HepG2 (cell line): ENCODE results near the gene SLC35D3. TPM values are rescaled to one million over a fixed set of nuclear protein-coding genes. Genes with fewer than 3 reads are reported as not detected.

ENCODE experiments used
- ATAC-seq: fragments of 200-7000 bp; cut with Tn5 transposase; 3 replicates; pipeline ENCODE4 v1.9.1; 2020; ENCODE audit warnings: mild to moderate bottlenecking, moderate library complexity
- BruUV-seq: library from RNA; stranded (reverse); fragments of 400-500 nt; replicated peaks from 2 replicates; lab custom pipeline; 2021; lab: Mats Ljungman, UMichigan
- CTCF ChIA-PET: fragments of 300-600 bp; formaldehyde crosslinking; extraction: SDS; loops from one replicate; lab custom pipeline; 2021; ENCODE audit warnings: low total read pairs, inconsistent platforms, low intra/inter-chr PET ratio; lab: Yijun Ruan, JAX
- POLR2A ChIA-PET: fragments of 350-600 bp; sonication (Branson Sonifier 250); formaldehyde crosslinking; loops from one replicate; lab custom pipeline; 2020; ENCODE audit warnings: antibody characterized with exemption, inconsistent platforms; lab: Yijun Ruan, JAX
- DNase-seq: peaks from one replicate; pipeline ENCODE4 v3.0.0-alpha.2; 2015; ENCODE audit warnings: low spot score
- FAIRE-seq: peaks from 3 replicates; lab custom pipeline; 2011; peaks lifted over from hg19 to GRCh38; lab: Jason Lieb, UNC
- H2AFZ ChIP-seq: one replicate; pipeline ENCODE4 v1.6.1; 2011; ENCODE audit warnings: low read length, inconsistent platforms
- H3K27ac ChIP-seq: fragments of 300-600 bp; 3 replicates; pipeline ENCODE4 v1.8.0; 2011; ENCODE audit warnings: mixed run types, mild to moderate bottlenecking, mixed read lengths, low read length, inconsistent platforms; ENCODE audit not compliant: insufficient read depth; ENCODE audit errors: extremely low read length
- H3K27me3 ChIP-seq, 2 experiments: fragments of 200-600 bp in 1 of 2; 2 replicates in 1 of 2; 3 replicates in 1 of 2; pipeline versions ENCODE4 v1.6.0 to v1.8.0; 2011; ENCODE audit warnings: low read length in 2 of 2, mild to moderate bottlenecking in 2 of 2, moderate library complexity in 2 of 2, inconsistent platforms in 1 of 2; ENCODE audit not compliant: insufficient read depth in 2 of 2, control insufficient read depth in 1 of 2
- H3K36me3 ChIP-seq, 2 experiments: fragments of 200-600 bp in 1 of 2; replicated peaks in 1 of 2; 2 replicates in 1 of 2; 3 replicates in 1 of 2; pipeline versions ENCODE4 v1.5.1 to v1.8.0; 2011; ENCODE audit warnings: low read length in 2 of 2, inconsistent platforms in 1 of 2; ENCODE audit not compliant: insufficient read depth in 2 of 2, control insufficient read depth in 1 of 2
- H3K4me1 ChIP-seq: 2 replicates; pipeline ENCODE4 v1.5.1; 2012; ENCODE audit warnings: low read length, inconsistent platforms; ENCODE audit not compliant: insufficient read depth
- H3K4me2 ChIP-seq: 2 replicates; pipeline ENCODE4 v1.6.0; 2011; ENCODE audit warnings: low read depth, low read length, inconsistent platforms
- H3K4me3 ChIP-seq, 3 experiments: fragments of 200-600 bp in 1 of 3; sonication (generic), shearing (Covaris generic) in 1 of 3; replicated peaks in 1 of 3; 2 replicates each; pipeline ENCODE4 v1.5.1; 2011 to 2016; ENCODE audit warnings: low read length in 3 of 3, inconsistent platforms in 2 of 3, low read depth in 2 of 3, mild to moderate bottlenecking in 2 of 3, control low read depth in 1 of 3, mixed read lengths in 1 of 3; ENCODE audit not compliant: insufficient read depth in 1 of 3
- H3K79me2 ChIP-seq: one replicate; pipeline ENCODE4 v1.6.1; 2011; ENCODE audit warnings: low read length, inconsistent platforms; ENCODE audit not compliant: insufficient read depth
- H3K9ac ChIP-seq: 2 replicates; pipeline ENCODE4 v1.6.0; 2011; ENCODE audit warnings: mild to moderate bottlenecking, low read depth, low read length, inconsistent platforms; ENCODE audit not compliant: insufficient read depth
- H3K9me3 ChIP-seq: 2 replicates; pipeline ENCODE4 v1.5.1; 2012; ENCODE audit warnings: mild to moderate bottlenecking, low read length
- H4K20me1 ChIP-seq: 2 replicates; pipeline ENCODE4 v1.6.0; 2011; ENCODE audit warnings: inconsistent platforms, mild to moderate bottlenecking, low read length, moderate library complexity; ENCODE audit not compliant: insufficient read depth
- HDAC1 ChIP-seq: sonication (generic); formaldehyde crosslinking; IDR thresholded peaks from 2 replicates; pipeline ENCODE4 v1.5.1; 2020; ENCODE audit warnings: mild to moderate bottlenecking, missing genetic modification reagents
- REXO4 ChIP-seq: sonication (generic); formaldehyde crosslinking; IDR thresholded peaks from 2 replicates; pipeline ENCODE4 v1.8.0; 2022; ENCODE audit warnings: missing genetic modification reagents, mild to moderate bottlenecking, borderline replicate concordance
- SATB2 ChIP-seq: sonication (generic); formaldehyde crosslinking; IDR thresholded peaks from 2 replicates; pipeline ENCODE4 v1.5.0; 2020; ENCODE audit warnings: missing genetic modification reagents
- SIX4 ChIP-seq: sonication (generic); formaldehyde crosslinking; IDR thresholded peaks from 2 replicates; pipeline ENCODE4 v1.4.0; 2020; ENCODE audit warnings: missing genetic modification reagents
- THAP8 ChIP-seq: sonication (generic); formaldehyde crosslinking; IDR thresholded peaks from 2 replicates; pipeline ENCODE4 v1.5.1; 2020; ENCODE audit warnings: missing genetic modification reagents, mild to moderate bottlenecking, borderline replicate concordance
- ZNF382 ChIP-seq: sonication (generic); formaldehyde crosslinking; IDR thresholded peaks from 2 replicates; pipeline ENCODE4 v1.5.0; 2020; ENCODE audit warnings: missing genetic modification reagents, mild to moderate bottlenecking, borderline replicate concordance
- ZNF639 ChIP-seq: conservative IDR thresholded peaks from 2 replicates; pipeline ENCODE4 v1.6.1; 2018; ENCODE audit warnings: missing genetic modification reagents
- ZNF703 ChIP-seq: sonication (generic); formaldehyde crosslinking; IDR thresholded peaks from 2 replicates; pipeline ENCODE4 v1.5.1; 2020; ENCODE audit warnings: missing genetic modification reagents, mild to moderate bottlenecking, moderate library complexity, borderline replicate concordance
- ZNF761 ChIP-seq: sonication (generic); formaldehyde crosslinking; conservative IDR thresholded peaks from 2 replicates; pipeline ENCODE4 v1.4.0; 2020; ENCODE audit warnings: mild to moderate bottlenecking, missing genetic modification reagents
- ZNF775 ChIP-seq: sonication (generic); formaldehyde crosslinking; IDR thresholded peaks from 2 replicates; pipeline ENCODE4 v1.4.0; 2020; ENCODE audit warnings: missing genetic modification reagents, mild to moderate bottlenecking, moderate library complexity, borderline replicate concordance
- WGBS: methylation state at CpG from one replicate; pipeline ENCODE4 v1.1.6; 2017; ENCODE audit warnings: low lambda C conversion rate; 5-methylcytosine and 5-hydroxymethylcytosine counted together
- in situ Hi-C: cut with HindIII; loops from 2 replicates; pipeline ENCODE4 v1.10.0; 2017; ENCODE audit warnings: low pct_unique_long_range_greater_than_20kb; ENCODE audit not compliant: extremely low pct_ligation_motif_present
- intact Hi-C: fragments of 100-400 bp; cut with micrococcal nuclease; formaldehyde crosslinking; loops from one replicate; pipeline ENCODE4 v1.10.0; 2022; ENCODE audit not compliant: unreplicated experiment
- polyA plus RNA-seq, 8 experiments: library from polyadenylated mRNA; depleted of rRNA in 3 of 8; stranded (reverse) in 7 of 8; unstranded in 1 of 8; fragments of >200 nt; fragmentation: Illumina TruSeq in 4 of 8; extraction: Trizol in 4 of 8; gene quantifications; 2 replicates each; pipeline versions ENCODE4 v1.2.1 to v1.2.3, GENCODE V29; 2011 to 2016; ENCODE audit warnings: low read depth in 4 of 8, missing spikeins in 1 of 8, mixed read lengths in 1 of 8; ENCODE audit not compliant: insufficient read depth in 1 of 8
- total RNA-seq, 5 experiments: library from RNA; depleted of rRNA; stranded (reverse); fragments of >200 nt; fragmentation: Illumina TruSeq; extraction: Trizol; gene quantifications; 2 replicates each; pipeline ENCODE4 v1.2.3, GENCODE V29; 2016; ENCODE audit warnings: low read depth in 1 of 5

The SLC35D3 gene
- total and polyA plus RNA-seq, 2 of the 13 experiments (the other 11 are each of a cell fraction or from before 2014, with no cell fraction given): not detected

GRCh38 chr6:136969433-136969832 lies 47.3 kb downstream of the SLC35D3 start:
- FAIRE-seq (no peak), DNase-seq (no peak), ATAC-seq (peak; percentile 20; the same call in 2 of the 3 replicates)
- H3K4me2 ChIP-seq: no peak overlapping the region
- ChIA-PET POLR2A (no interaction called here), CTCF (no interaction called here)
- no peaks in the 10 kb centered on the region for H3K4me1 ChIP-seq
- intact Hi-C loops: loop anchor here (5.0 kb wide), 1 partner anchor 122 kb away; no protein-coding TSS in a partner anchor
- no peak overlapping the region for H3K27ac ChIP-seq
- H2AFZ ChIP-seq: no peak overlapping the region
- H3K36me3 ChIP-seq: no peaks in the 10 kb centered on the region
- H3K9me3 ChIP-seq: no peaks in the 10 kb centered on the region
- no peak overlapping the region for H3K9ac ChIP-seq
- in situ Hi-C loops: loop anchor here (25.0 kb wide), 1 partner anchor 668 kb away; no protein-coding TSS in a partner anchor
- no peaks in the 10 kb centered on the region for H3K79me2 ChIP-seq
- peaks cover 0 to 7% of the 10 kb centered on the region in 2 experiments; a peak in 1 of 5 replicates for H3K27me3 ChIP-seq
- no peaks in the 10 kb centered on the region for H4K20me1 ChIP-seq
- 9% methylated on average over 5 of the region's 5 CpGs for WGBS
- no peak overlapping the region for H3K4me3 ChIP-seq
- no TSS peak for BruUV-seq
- TF ChIP-seq ZNF639 (CRISPR knock-in tag) (no peak), THAP8 (no peak), ZNF703 (CRISPR knock-in tag) (no peak), ZNF761 (no peak), ZNF775 (CRISPR knock-in tag) (no peak), HDAC1 (CRISPR knock-in tag) (no peak), ZNF382 (CRISPR knock-in tag) (no peak), REXO4 (no peak), SATB2 (CRISPR knock-in tag) (no peak), SIX4 (CRISPR knock-in tag) (no peak)
